GM12878 (cell line): Measurements from ENCODE around the gene AIG1. TPM values are rescaled to one million over a fixed set of nuclear protein-coding genes. Genes with fewer than 3 reads are reported as not detected.

Experiments
- ATAC-seq: fragments of 200-7000 bp; cut with Tn5 transposase; 3 replicates; pipeline ENCODE4 v1.9.1; 2020; ENCODE audit warnings: mild to moderate bottlenecking, moderate library complexity
- BruUV-seq: library from RNA; stranded (reverse); fragments of 400-500 nt; replicated peaks from 2 replicates; lab custom pipeline; 2021; lab: Mats Ljungman, UMichigan
- CTCF ChIA-PET: fragments of 300-600 bp; sonication (Branson Sonifier 250); formaldehyde crosslinking; extraction: SDS; loops from one replicate; lab custom pipeline; 2021; ENCODE audit warnings: inconsistent platforms; lab: Yijun Ruan, JAX
- POLR2A ChIA-PET: fragments of 350-600 bp; formaldehyde crosslinking; extraction: SDS; loops from one replicate; lab custom pipeline; 2021; ENCODE audit warnings: inconsistent platforms; lab: Charles Lee
- RAD21 ChIA-PET: fragments of 300-600 bp; sonication (Branson Sonifier 250); formaldehyde crosslinking; loops from one replicate; lab custom pipeline; 2023; ENCODE audit warnings: antibody characterized with exemption; ENCODE audit not compliant: unreplicated experiment; lab: Charles Lee
- SMC1A ChIA-PET: fragments of 300-600 bp; sonication (Branson Sonifier 250); formaldehyde crosslinking; loops from one replicate; lab custom pipeline; 2023; ENCODE audit not compliant: unreplicated experiment, uncharacterized antibody; lab: Charles Lee
- DNase-seq: peaks from one replicate; pipeline ENCODE4 v3.0.0-alpha.2; 2011; ENCODE audit warnings: low read depth, low spot score
- FAIRE-seq: peaks from 3 replicates; lab custom pipeline; 2011; peaks lifted over from hg19 to GRCh38; lab: Jason Lieb, UNC
- H2AFZ ChIP-seq: 2 replicates; pipeline ENCODE4 v1.6.0; 2011; ENCODE audit warnings: low read depth, low read length, control low read depth; ENCODE audit not compliant: control insufficient read depth
- H3K27ac ChIP-seq: 2 replicates; pipeline ENCODE4 v1.5.1; 2011; ENCODE audit warnings: control low read depth; ENCODE audit not compliant: control insufficient read depth, insufficient read depth
- H3K27me3 ChIP-seq, 2 experiments: replicated peaks in 1 of 2; 2 replicates each; pipeline versions ENCODE4 v1.6.0 to v1.6.1; 2011; ENCODE audit warnings: low read length in 1 of 2; ENCODE audit not compliant: control insufficient read depth in 2 of 2, insufficient read depth in 2 of 2
- H3K36me3 ChIP-seq, 2 experiments: 2 replicates each; pipeline ENCODE4 v1.5.1; 2011; ENCODE audit warnings: low read length in 1 of 2; ENCODE audit not compliant: control insufficient read depth in 2 of 2, insufficient read depth in 2 of 2
- H3K4me1 ChIP-seq: 2 replicates; pipeline ENCODE4 v1.6.1; 2011; ENCODE audit warnings: mild to moderate bottlenecking, low read length, moderate library complexity, mixed read lengths; ENCODE audit not compliant: control insufficient read depth, insufficient read depth
- H3K4me2 ChIP-seq: 2 replicates; pipeline ENCODE4 v1.6.0; 2011; ENCODE audit warnings: control low read depth; ENCODE audit not compliant: control insufficient read depth, insufficient read depth
- H3K4me3 ChIP-seq: fragments of 200-600 bp; sonication (generic); 2 replicates; pipeline ENCODE4 v1.5.1; 2016
- H3K79me2 ChIP-seq: 2 replicates; pipeline ENCODE4 v1.6.0; 2011; ENCODE audit warnings: low read length; ENCODE audit not compliant: control insufficient read depth, insufficient read depth
- H3K9ac ChIP-seq: 2 replicates; pipeline ENCODE4 v1.8.0; 2011; ENCODE audit warnings: low read length, control low read depth, mixed read lengths; ENCODE audit not compliant: control insufficient read depth, insufficient read depth
- H3K9me3 ChIP-seq: replicated peaks from 3 replicates; pipeline ENCODE4 v1.5.1; 2011; ENCODE audit warnings: mild to moderate bottlenecking, low read length; ENCODE audit not compliant: control insufficient read depth, insufficient read depth
- H4K20me1 ChIP-seq: 2 replicates; pipeline ENCODE4 v1.6.0; 2011; ENCODE audit not compliant: control insufficient read depth, insufficient read depth
- FOXK2 ChIP-seq: fragments of 450-650 bp; IDR thresholded peaks from 2 replicates; pipeline ENCODE4 v1.6.1; 2017; ENCODE audit warnings: mild to moderate bottlenecking, moderate library complexity
- MXI1 ChIP-seq: fragments of 150-350 bp; IDR thresholded peaks from 2 replicates; pipeline ENCODE4 v1.6.1; 2011; ENCODE audit warnings: low read depth, mild to moderate bottlenecking, inconsistent platforms, low read length, improper control_type of control experiment
- ZBED1 ChIP-seq: IDR thresholded peaks from 2 replicates; pipeline ENCODE4 v1.6.1; 2016; ENCODE audit warnings: borderline replicate concordance
- WGBS: methylation state at CpG from one replicate; pipeline ENCODE4 v1.1.6; 2016; ENCODE audit warnings: low lambda C conversion rate; ENCODE audit not compliant: insufficient replicate concordance, insufficient coverage; ENCODE audit errors: missing lambda C conversion rate; 5-methylcytosine and 5-hydroxymethylcytosine counted together
- in situ Hi-C: fragments of 300-500 bp; cut with MboI; formaldehyde crosslinking; loops from 9 replicates; pipeline ENCODE4 v1.14.3; 2018; ENCODE audit warnings: mixed read lengths
- intact Hi-C: fragments of 100-400 bp; cut with micrococcal nuclease; formaldehyde crosslinking; loops from one replicate; pipeline ENCODE4 v1.14.2; 2022; ENCODE audit not compliant: unreplicated experiment
- polyA plus RNA-seq, 11 experiments: library from polyadenylated mRNA; depleted of rRNA in 4 of 11; unstranded in 6 of 11; stranded (reverse) in 5 of 11; fragments of >200 nt; fragmentation: Nextera tagmentation in 4 of 11; fragmentation: Illumina TruSeq in 1 of 11; extraction: Ambion mirVana in 4 of 11; extraction: Trizol in 1 of 11; gene quantifications; 1 replicate in 1 of 11; 2 replicates in 10 of 11; pipeline versions ENCODE4 v1.2.1 to v1.2.3, GENCODE V29; 2011 to 2016; ENCODE audit warnings: inconsistent platforms in 2 of 11, missing spikeins in 2 of 11, low read depth in 1 of 11
- total RNA-seq, 4 experiments: library from RNA; depleted of rRNA in 3 of 4; stranded (reverse); fragments of >200 nt in 3 of 4; fragmentation: Illumina TruSeq in 1 of 4; extraction: Trizol in 1 of 4; gene quantifications; 2 replicates each; pipeline versions ENCODE4 v1.2.1 to v1.2.3, GENCODE V29; 2013 to 2021
- TF ChIP-seq, protein P1 (sequence below): fragments of 450-650 bp; formaldehyde crosslinking; IDR thresholded peaks from 2 replicates; pipeline ENCODE4 v1.4.0; 2022; ENCODE audit warnings: mild to moderate bottlenecking, moderate library complexity

AIG1 gene
- total and polyA plus RNA-seq, 10 of the 15 experiments (the other 5 are each of a cell fraction or from before 2014, with no cell fraction given), result 27.0 to 74.5 (median 36.4) TPM

- CTCF ChIA-PET, result interaction anchor here (1.0 to 1.1 kb wide), 2 partner anchors 32 to 363 kb away, joined by 3 read pairs; no protein-coding TSS in a partner anchor
- no peaks in the 10 kb centered on the region for H3K36me3 ChIP-seq
- POLR2A ChIA-PET, result interaction anchor here (0.7 kb wide), 1 partner anchor 17 kb away, joined by 3 read pairs; no protein-coding TSS in a partner anchor
- no TSS peak for BruUV-seq
- H2AFZ ChIP-seq, result no peak overlapping the region
- no peaks in the 10 kb centered on the region for H3K9me3 ChIP-seq
- no peak overlapping the region for H3K4me3 ChIP-seq
- intact Hi-C loops (no loop called here), in situ Hi-C loops (no loop called here)
- H3K9ac ChIP-seq, result no peak overlapping the region
- FAIRE-seq, result no peak
- H3K4me2 ChIP-seq, result no peak overlapping the region
- WGBS, result 83% methylated on average over 4 of the region's 4 CpGs
- RAD21 ChIA-PET, result no interaction called here
- no peak for DNase-seq
- SMC1A ChIA-PET, result no interaction called here
- peaks cover 2% of the 10 kb centered on the region; the same call in 1 of the 2 replicates for H3K79me2 ChIP-seq
- ATAC-seq, result no peak
- H3K27me3 ChIP-seq, result no peaks in the 10 kb centered on the region
- TF ChIP-seq, protein P1, sequence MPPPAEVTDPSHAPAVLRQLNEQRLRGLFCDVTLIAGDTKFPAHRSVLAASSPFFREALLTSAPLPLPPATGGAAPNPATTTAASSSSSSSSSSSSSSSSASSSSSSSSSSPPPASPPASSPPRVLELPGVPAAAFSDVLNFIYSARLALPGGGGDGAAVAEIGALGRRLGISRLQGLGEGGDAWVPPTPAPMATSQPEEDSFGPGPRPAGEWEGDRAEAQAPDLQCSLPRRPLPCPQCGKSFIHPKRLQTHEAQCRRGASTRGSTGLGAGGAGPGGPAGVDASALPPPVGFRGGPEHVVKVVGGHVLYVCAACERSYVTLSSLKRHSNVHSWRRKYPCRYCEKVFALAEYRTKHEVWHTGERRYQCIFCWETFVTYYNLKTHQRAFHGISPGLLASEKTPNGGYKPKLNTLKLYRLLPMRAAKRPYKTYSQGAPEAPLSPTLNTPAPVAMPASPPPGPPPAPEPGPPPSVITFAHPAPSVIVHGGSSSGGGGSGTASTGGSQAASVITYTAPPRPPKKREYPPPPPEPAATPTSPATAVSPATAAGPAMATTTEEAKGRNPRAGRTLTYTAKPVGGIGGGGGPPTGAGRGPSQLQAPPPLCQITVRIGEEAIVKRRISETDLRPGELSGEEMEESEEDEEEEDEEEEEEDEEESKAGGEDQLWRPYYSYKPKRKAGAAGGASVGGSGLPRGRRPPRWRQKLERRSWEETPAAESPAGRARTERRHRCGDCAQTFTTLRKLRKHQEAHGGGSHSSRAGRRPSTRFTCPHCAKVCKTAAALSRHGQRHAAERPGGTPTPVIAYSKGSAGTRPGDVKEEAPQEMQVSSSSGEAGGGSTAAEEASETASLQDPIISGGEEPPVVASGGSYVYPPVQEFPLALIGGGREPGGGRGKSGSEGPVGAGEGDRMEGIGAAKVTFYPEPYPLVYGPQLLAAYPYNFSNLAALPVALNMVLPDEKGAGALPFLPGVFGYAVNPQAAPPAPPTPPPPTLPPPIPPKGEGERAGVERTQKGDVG (CRISPR knock-in tag), result no peak
- TF ChIP-seq ZBED1 (no peak), FOXK2 (no peak), MXI1 (no peak)
- H3K4me1 ChIP-seq, result no peaks in the 10 kb centered on the region
- H3K27ac ChIP-seq, result no peak overlapping the region
- H4K20me1 ChIP-seq, result no peaks in the 10 kb centered on the region
Measured at GRCh38 chr6:143055891-143056290, 4.8 kb upstream of the AIG1 start.
